Mesenchymal stem cell (in vitro differentiated cells and primary cell): Measurements from ENCODE around the gene RACGAP1.

ENCODE experiments used
- DNase-seq: peaks from one replicate; pipeline ENCODE4 v3.0.0-alpha.2; 2013
- H2AFZ ChIP-seq: one replicate; pipeline ENCODE4 v1.6.1; 2013; ENCODE audit warnings: low read depth, mild to moderate bottlenecking, control low read depth, inconsistent platforms, low read length, moderate library complexity
- H2AK5ac ChIP-seq: 2 replicates; pipeline ENCODE4 v1.6.1; 2013; ENCODE audit warnings: low read length, moderate library complexity, mild to moderate bottlenecking, inconsistent platforms; ENCODE audit not compliant: severe bottlenecking
- H2BK120ac ChIP-seq: one replicate; pipeline ENCODE4 v1.6.1; 2013; ENCODE audit warnings: low read depth, mild to moderate bottlenecking, inconsistent platforms, low read length, moderate library complexity
- H2BK12ac ChIP-seq, 2 experiments: one replicate each; pipeline ENCODE4 v1.6.1; 2013; ENCODE audit warnings: inconsistent platforms in 2 of 2, low read length in 2 of 2, mild to moderate bottlenecking in 2 of 2, moderate library complexity in 2 of 2, control low read depth in 1 of 2
- H2BK15ac ChIP-seq: one replicate; pipeline ENCODE4 v1.6.1; 2013; ENCODE audit warnings: mild to moderate bottlenecking, low read depth, inconsistent platforms; ENCODE audit not compliant: poor library complexity, severe bottlenecking
- H2BK5ac ChIP-seq: 2 replicates; pipeline ENCODE4 v1.6.1; 2013; ENCODE audit warnings: low read depth, mild to moderate bottlenecking, low read length, control low read depth, inconsistent platforms; ENCODE audit not compliant: poor library complexity, severe bottlenecking
- H3K14ac ChIP-seq, 2 experiments: one replicate each; pipeline ENCODE4 v1.6.1; 2013; ENCODE audit warnings: inconsistent platforms in 2 of 2, low read length in 2 of 2, control low read depth in 1 of 2, mild to moderate bottlenecking in 1 of 2, moderate library complexity in 1 of 2
- H3K18ac ChIP-seq, 2 experiments: one replicate each; pipeline ENCODE4 v1.6.1; 2013; ENCODE audit warnings: inconsistent platforms in 2 of 2, low read length in 2 of 2, control low read depth in 1 of 2, low read depth in 1 of 2, mild to moderate bottlenecking in 1 of 2
- H3K23ac ChIP-seq, 2 experiments: one replicate each; pipeline ENCODE4 v1.6.1; 2013; ENCODE audit warnings: inconsistent platforms in 2 of 2, low read length in 2 of 2, mild to moderate bottlenecking in 2 of 2, moderate library complexity in 2 of 2, control low read depth in 1 of 2
- H3K27ac ChIP-seq: 2 replicates; pipeline ENCODE4 v1.5.1; 2013; ENCODE audit warnings: mild to moderate bottlenecking, moderate library complexity, low read length, control low read depth, inconsistent platforms; ENCODE audit not compliant: poor library complexity, severe bottlenecking
- H3K27me3 ChIP-seq, 2 experiments: 2 replicates each; pipeline versions ENCODE4 v1.6.1 to v1.7.0; 2013; ENCODE audit warnings: low read length in 2 of 2, mild to moderate bottlenecking in 2 of 2, moderate library complexity in 2 of 2, control low read depth in 1 of 2, inconsistent platforms in 1 of 2; ENCODE audit not compliant: control insufficient read depth in 1 of 2, insufficient read depth in 1 of 2
- H3K36me3 ChIP-seq, 2 experiments: 2 replicates each; pipeline versions ENCODE4 v1.6.1 to v1.7.0; 2013; ENCODE audit warnings: low read length in 2 of 2, control low read depth in 1 of 2, inconsistent platforms in 1 of 2, low read depth in 1 of 2, mild to moderate bottlenecking in 1 of 2; ENCODE audit not compliant: insufficient read depth in 2 of 2, control insufficient read depth in 1 of 2
- H3K4ac ChIP-seq, 2 experiments: one replicate each; pipeline ENCODE4 v1.6.1; 2013; ENCODE audit warnings: inconsistent platforms in 2 of 2, low read length in 2 of 2, mild to moderate bottlenecking in 2 of 2, moderate library complexity in 2 of 2, control low read depth in 1 of 2, low read depth in 1 of 2
- H3K4me1 ChIP-seq: 2 replicates; pipeline ENCODE4 v1.6.1; 2013; ENCODE audit warnings: low read depth, low read length, control low read depth; ENCODE audit not compliant: control insufficient read depth, insufficient read depth
- H3K4me2 ChIP-seq: 2 replicates; pipeline ENCODE4 v1.6.1; 2013; ENCODE audit warnings: low read length, mild to moderate bottlenecking, inconsistent platforms; ENCODE audit not compliant: poor library complexity, severe bottlenecking
- H3K4me3 ChIP-seq, 2 experiments: 2 replicates each; pipeline versions ENCODE4 v1.5.1 to v1.7.0; 2013; ENCODE audit warnings: low read length in 2 of 2, mild to moderate bottlenecking in 2 of 2, control low read depth in 1 of 2, low read depth in 1 of 2; ENCODE audit not compliant: insufficient read depth in 1 of 2
- H3K79me1 ChIP-seq: replicated peaks from 2 replicates; pipeline ENCODE4 v1.6.1; 2013; ENCODE audit warnings: mild to moderate bottlenecking, control low read depth, low read length, inconsistent platforms; ENCODE audit not compliant: poor library complexity, severe bottlenecking
- H3K9ac ChIP-seq: 2 replicates; pipeline ENCODE4 v1.7.0; 2013; ENCODE audit warnings: mild to moderate bottlenecking, low read length, moderate library complexity
- H3K9me3 ChIP-seq: 2 replicates; pipeline ENCODE4 v1.7.0; 2013; ENCODE audit warnings: mild to moderate bottlenecking, low read length; ENCODE audit not compliant: control insufficient read depth
- H4K8ac ChIP-seq: one replicate; pipeline ENCODE4 v1.6.1; 2013; ENCODE audit warnings: inconsistent platforms, mild to moderate bottlenecking, low read length, moderate library complexity
- H4K91ac ChIP-seq: one replicate; pipeline ENCODE4 v1.6.1; 2013; ENCODE audit warnings: mild to moderate bottlenecking, low read length, inconsistent platforms
- WGBS: methylation state at CpG from one replicate; pipeline ENCODE4 v1.1.7; 2013; ENCODE audit warnings: mixed read lengths; 5-methylcytosine and 5-hydroxymethylcytosine counted together

Gene RACGAP1

DNA sequence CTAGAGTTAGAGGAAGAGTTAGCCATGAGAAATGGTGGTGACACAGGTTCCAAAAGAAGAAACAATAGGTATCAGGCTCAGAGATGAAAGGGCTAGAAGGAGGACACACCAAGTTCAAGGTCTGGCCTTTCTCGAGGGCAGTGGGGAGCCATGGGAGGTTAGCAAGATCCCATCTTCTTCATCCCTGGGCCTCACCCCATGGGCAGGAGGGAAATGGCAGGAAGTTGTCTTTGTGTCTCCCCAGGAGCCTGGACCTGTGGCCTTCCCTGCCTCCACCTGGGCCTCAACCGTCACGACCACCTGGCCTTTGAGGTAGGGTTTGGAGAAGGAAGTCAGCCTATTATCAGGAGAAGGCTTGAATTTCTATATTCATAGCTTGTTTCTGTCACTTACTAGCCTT is 80.6 kb downstream of the RACGAP1 start:
- Histone ChIP-seq H3K79me1 (no peaks in the 10 kb centered on the region), H2BK5ac (no peak overlapping the region), H3K27ac (no peak overlapping the region), H3K27me3 (peaks cover 3 to 5% of the 10 kb centered on the region in 2 experiments), H3K14ac (no peak overlapping the region), H3K4me3 (peak overlapping the region in 1 of 2 experiments; percentile 75), H2AFZ (no peak overlapping the region), H2AK5ac (no peak overlapping the region), H3K23ac (no peak overlapping the region), H2BK15ac (no peak overlapping the region), H3K36me3 (no peaks in the 10 kb centered on the region), H3K4me2 (no peak overlapping the region), H3K18ac (no peak overlapping the region), H4K91ac (no peak overlapping the region), H3K4me1 (peaks cover 2% of the 10 kb centered on the region), H3K9me3 (no peaks in the 10 kb centered on the region), H3K4ac (no peak overlapping the region), H3K9ac (peak overlapping the region; percentile 79), H4K8ac (no peak overlapping the region), H2BK12ac (peak overlapping the region in 1 of 2 experiments; percentile 1), H2BK120ac (no peak overlapping the region)
- no peak for DNase-seq
- WGBS = 96% methylated on average over 3 of the region's 3 CpGs

DNA sequence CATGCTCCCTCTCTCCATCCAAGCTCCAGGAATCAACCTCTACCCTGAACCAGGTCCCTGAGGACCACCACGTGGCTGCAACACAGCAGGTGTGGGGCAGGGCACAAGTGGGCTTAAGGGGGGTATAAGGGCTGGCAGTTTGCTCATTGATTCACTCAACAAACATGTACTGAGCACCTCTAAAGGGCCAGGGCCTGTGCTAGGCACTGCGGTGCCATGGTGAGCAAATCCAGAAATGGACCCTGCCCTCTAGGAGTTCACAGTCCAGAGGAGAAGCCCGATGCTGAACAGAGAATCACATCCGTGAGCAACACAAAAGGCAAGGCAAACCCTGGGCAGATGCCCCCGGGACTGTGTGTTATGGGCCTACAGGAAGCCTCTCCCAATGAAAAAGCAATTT is 81.2 kb downstream of the RACGAP1 start:
- H2AK5ac ChIP-seq = no peak overlapping the region
- H3K9ac ChIP-seq = no peak overlapping the region
- DNase-seq = no peak
- H2AFZ ChIP-seq = no peak overlapping the region
- no peaks in the 10 kb centered on the region for H3K9me3 ChIP-seq
- no peak overlapping the region for H4K91ac ChIP-seq
- H3K23ac ChIP-seq = no peak overlapping the region
- no peak overlapping the region for H3K4me2 ChIP-seq
- H2BK12ac ChIP-seq = peak overlapping the region in 1 of 2 experiments; percentile 18
- H3K27ac ChIP-seq = no peak overlapping the region
- no peak overlapping the region for H4K8ac ChIP-seq
- H3K36me3 ChIP-seq = no peaks in the 10 kb centered on the region
- WGBS = 86% methylated on average over 5 of the region's 5 CpGs
- H3K14ac ChIP-seq = peak overlapping the region in 1 of 2 experiments; percentile 35
- H3K27me3 ChIP-seq = peaks cover 0 to under 1% of the 10 kb centered on the region in 2 experiments
- no peak overlapping the region for H3K4ac ChIP-seq
- H3K79me1 ChIP-seq = no peaks in the 10 kb centered on the region
- H3K18ac ChIP-seq = no peak overlapping the region
- peaks cover 2% of the 10 kb centered on the region for H3K4me1 ChIP-seq
- H2BK15ac ChIP-seq = no peak overlapping the region
- no peak overlapping the region for H2BK120ac ChIP-seq
- H3K4me3 ChIP-seq = no peak overlapping the region
- H2BK5ac ChIP-seq = no peak overlapping the region

DNA sequence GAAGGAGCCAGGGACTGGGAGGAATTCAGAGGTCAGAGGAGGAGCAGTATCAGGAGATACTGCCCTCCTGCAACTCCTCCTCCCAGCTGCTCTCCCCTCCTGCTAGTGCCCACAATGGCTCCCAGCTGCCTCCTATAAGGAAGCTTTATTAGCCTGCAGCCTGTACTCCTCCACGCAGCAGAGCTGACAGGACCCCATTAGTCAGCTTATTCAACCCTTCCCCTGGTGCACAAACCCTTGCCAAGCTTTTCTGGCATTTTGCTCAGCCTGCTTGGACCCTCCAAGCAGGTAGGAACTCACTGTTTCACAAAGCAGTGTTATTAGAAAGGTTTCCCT is 81.7 kb downstream of the RACGAP1 start:
- H2AK5ac ChIP-seq = no peak overlapping the region
- H3K4me2 ChIP-seq = no peak overlapping the region
- no peak overlapping the region for H3K4ac ChIP-seq
- no peak overlapping the region for H3K9ac ChIP-seq
- no peak overlapping the region for H3K14ac ChIP-seq
- no peak overlapping the region for H2BK12ac ChIP-seq
- H3K4me3 ChIP-seq = no peak overlapping the region
- no peak overlapping the region for H3K27ac ChIP-seq
- no peaks in the 10 kb centered on the region for H3K27me3 ChIP-seq
- H2BK15ac ChIP-seq = no peak overlapping the region
- no peaks in the 10 kb centered on the region for H3K36me3 ChIP-seq
- peaks cover 2% of the 10 kb centered on the region for H3K4me1 ChIP-seq
- H2AFZ ChIP-seq = no peak overlapping the region
- no peak overlapping the region for H3K23ac ChIP-seq
- peak overlapping the region; percentile 37 for H4K91ac ChIP-seq
- DNase-seq = no peak
- no peak overlapping the region for H4K8ac ChIP-seq
- no peaks in the 10 kb centered on the region for H3K9me3 ChIP-seq
- no peak overlapping the region for H2BK5ac ChIP-seq
- H3K18ac ChIP-seq = no peak overlapping the region
- no peaks in the 10 kb centered on the region for H3K79me1 ChIP-seq
- WGBS = 83% methylated on average over 1 of the region's 1 CpG
- H2BK120ac ChIP-seq = no peak overlapping the region

DNA sequence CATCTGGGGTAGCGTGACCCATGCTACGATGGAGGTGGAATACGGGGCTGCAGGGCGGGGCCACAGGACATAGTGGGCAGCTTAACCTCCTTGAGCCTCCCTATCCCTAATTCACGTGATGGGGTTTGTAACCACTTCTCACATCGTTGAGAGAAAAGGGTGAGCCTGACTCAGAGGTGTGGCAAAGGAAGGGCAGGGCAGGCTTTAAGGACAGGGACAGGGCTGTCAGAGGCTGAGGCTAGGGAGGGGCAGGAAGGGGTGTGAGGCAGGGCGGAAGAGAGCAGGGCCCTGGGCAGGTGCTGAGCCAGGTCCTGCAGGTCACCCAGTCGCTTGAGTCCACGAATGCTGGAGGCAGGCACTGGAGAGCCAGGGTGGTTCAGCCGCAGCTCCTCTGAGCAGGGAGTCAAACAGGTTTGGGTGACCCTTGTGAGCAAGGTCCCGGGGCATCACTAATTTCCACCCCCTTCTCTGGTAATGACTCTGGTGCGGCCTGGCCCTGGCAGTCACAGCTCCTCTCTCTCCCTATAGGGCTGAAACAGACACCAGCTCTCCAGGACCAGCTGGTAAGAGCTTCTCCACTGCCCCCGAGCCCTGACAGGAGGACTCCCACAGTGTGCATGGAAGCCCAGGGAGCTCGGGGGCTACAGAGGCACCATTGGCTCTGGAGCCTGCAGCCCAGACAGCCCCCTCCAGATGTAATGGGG is 82.2 kb downstream of the RACGAP1 start:
- H3K4me1 ChIP-seq = peaks cover 2% of the 10 kb centered on the region
- no peak overlapping the region for H2BK120ac ChIP-seq
- no peak overlapping the region for H3K4me2 ChIP-seq
- H2AK5ac ChIP-seq = no peak overlapping the region
- H4K8ac ChIP-seq = no peak overlapping the region
- no peak overlapping the region for H2BK12ac ChIP-seq
- no peak overlapping the region for H3K23ac ChIP-seq
- peak overlapping the region; percentile 47 for H4K91ac ChIP-seq
- no peak overlapping the region for H2BK15ac ChIP-seq
- no peaks in the 10 kb centered on the region for H3K9me3 ChIP-seq
- H3K27me3 ChIP-seq = no peaks in the 10 kb centered on the region
- H3K27ac ChIP-seq = no peak overlapping the region
- no peak for DNase-seq
- no peaks in the 10 kb centered on the region for H3K36me3 ChIP-seq
- H2AFZ ChIP-seq = no peak overlapping the region
- no peak overlapping the region for H2BK5ac ChIP-seq
- no peak overlapping the region for H3K4ac ChIP-seq
- 79% methylated on average over 14 of the region's 14 CpGs for WGBS
- no peak overlapping the region for H3K14ac ChIP-seq
- no peak overlapping the region for H3K4me3 ChIP-seq
- H3K9ac ChIP-seq = no peak overlapping the region
- no peak overlapping the region for H3K18ac ChIP-seq
- H3K79me1 ChIP-seq = no peaks in the 10 kb centered on the region
